ENCODE results near the gene KLRF2. TPM values are rescaled to one million over a fixed set of nuclear protein-coding genes. Genes with fewer than 3 reads are reported as not detected.
"Not testable (repeated sequence)": the region's sequence is repeated elsewhere in the genome, so short reads cannot be mapped to it uniquely, and the experiment has no call there.

The KLRF2 gene
- not detected for total RNA-seq

- POLR2A ChIA-PET, result no interaction called here
- CTCF ChIA-PET, result no interaction called here
These were observed at the start of gene KLRF2 for GRCh38 chr12:9881246-9881645. Gene KLRF2 (plus strand): TSS chr12:9881489. CDS start chr12:9881596, 107 bp downstream.

GRCh38 chr12:9831720-9832119 lies 49.6 kb upstream of the KLRF2 start:
- POLR2A ChIA-PET, result no interaction called here
- CTCF ChIA-PET, result no interaction called here

- CTCF ChIA-PET, result no interaction called here
- POLR2A ChIA-PET, result no interaction called here
These were observed 37.9 kb upstream of the KLRF2 start for GRCh38 chr12:9843407-9843806.

- POLR2A ChIA-PET, result no interaction called here
- CTCF ChIA-PET, result interaction anchor here (1.0 kb wide), 1 partner anchor 18 kb away, joined by 4 read pairs; no protein-coding TSS in a partner anchor
These were observed 32.4 kb upstream of the KLRF2 start for GRCh38 chr12:9848899-9849298.

GRCh38 chr12:9851050-9851449 lies 30.2 kb upstream of the KLRF2 start:
- ChIA-PET CTCF (no interaction called here), POLR2A (no interaction called here)

- POLR2A ChIA-PET, result no interaction called here
- CTCF ChIA-PET, result interaction anchor here (0.6 kb wide), 1 partner anchor 100 kb away, joined by 3 read pairs; no protein-coding TSS in a partner anchor
These were observed 29.4 kb upstream of the KLRF2 start for GRCh38 chr12:9851927-9852326.

GRCh38 chr12:9856151-9856550 lies 25.1 kb upstream of the KLRF2 start:
- CTCF ChIA-PET, result interaction anchor here (1.3 kb wide), 1 partner anchor 42 kb away, joined by 3 read pairs; no protein-coding TSS in a partner anchor
- POLR2A ChIA-PET, result no interaction called here

- CTCF ChIA-PET, result interaction anchor here (1.3 kb wide), 1 partner anchor 43 kb away, joined by 3 read pairs; no protein-coding TSS in a partner anchor
- POLR2A ChIA-PET, result no interaction called here
These were observed 24.4 kb upstream of the KLRF2 start for GRCh38 chr12:9856894-9857293.

- ChIA-PET POLR2A (no interaction called here), CTCF (no interaction called here)
These were observed 23.2 kb upstream of the KLRF2 start for GRCh38 chr12:9858135-9858534.

GRCh38 chr12:9864913-9865675 lies 16.2 kb upstream of the KLRF2 start:
- ChIA-PET POLR2A (interaction anchor here (0.7 to 3.3 kb wide), 4 partner anchors 35 to 211 kb away, joined by 3 to 21 read pairs (median 7); no protein-coding TSS in a partner anchor), CTCF (interaction anchor here (0.8 kb wide), 1 partner anchor 123 kb away, joined by 4 read pairs; no protein-coding TSS in a partner anchor)

GRCh38 chr12:9866860-9867269 lies 14.4 kb upstream of the KLRF2 start:
- CTCF ChIA-PET, result interaction anchor here (0.8 to 1.3 kb wide), 2 partner anchors 18 to 69 kb away, joined by 3 to 4 read pairs; no protein-coding TSS in a partner anchor
- POLR2A ChIA-PET, result interaction anchor here (1.1 to 3.3 kb wide), 3 partner anchors 106 to 112 kb away, joined by 4 to 21 read pairs (median 7); partner anchors contain the start of gene CD69

GRCh38 chr12:9867531-9867930 lies 13.8 kb upstream of the KLRF2 start:
- CTCF ChIA-PET, result interaction anchor here (0.8 to 1.3 kb wide), 2 partner anchors 18 to 70 kb away, joined by 3 to 4 read pairs; no protein-coding TSS in a partner anchor
- POLR2A ChIA-PET, result interaction anchor here (1.0 to 3.3 kb wide), 4 partner anchors 106 to 198 kb away, joined by 3 to 21 read pairs (median 5); partner anchors contain the start of genes CD69 and CLEC2D

- POLR2A ChIA-PET, result interaction anchor here (0.7 to 3.3 kb wide), 4 partner anchors 111 to 686 kb away, joined by 3 to 21 read pairs (median 3); partner anchors contain the start of gene CLEC2D
- CTCF ChIA-PET, result no interaction called here
These were observed 12.9 kb upstream of the KLRF2 start for GRCh38 chr12:9868311-9868801.

- ChIA-PET CTCF (no interaction called here), POLR2A (interaction anchor here (0.7 to 3.3 kb wide), 4 partner anchors 111 to 685 kb away, joined by 3 to 21 read pairs (median 4); no protein-coding TSS in a partner anchor)
These were observed 12.4 kb upstream of the KLRF2 start for GRCh38 chr12:9868951-9869306.

GRCh38 chr12:9869307-9870161 lies 11.8 kb upstream of the KLRF2 start, which contains the start of gene CLEC2B:
Gene CLEC2B (minus strand): TSS chr12:9869354.
- ChIA-PET CTCF (no interaction called here), POLR2A (interaction anchor here (1.0 kb wide), 1 partner anchor 111 kb away, joined by 5 read pairs; no protein-coding TSS in a partner anchor)

- CTCF ChIA-PET, result no interaction called here
- POLR2A ChIA-PET, result no interaction called here
These were observed 10.9 kb upstream of the KLRF2 start for GRCh38 chr12:9870286-9870866.

GRCh38 chr12:9872162-9872561 lies 9.1 kb upstream of the KLRF2 start:
- ChIA-PET CTCF (interaction anchor here (0.7 to 1.6 kb wide), 4 partner anchors 24 to 129 kb away, joined by 3 to 6 read pairs (median 3); no protein-coding TSS in a partner anchor), POLR2A (no interaction called here)

GRCh38 chr12:9872742-9873141 lies 8.5 kb upstream of the KLRF2 start:
- CTCF ChIA-PET, result interaction anchor here (1.6 kb wide), 1 partner anchor 74 kb away, joined by 6 read pairs; no protein-coding TSS in a partner anchor

GRCh38 chr12:9876120-9876519 lies 5.2 kb upstream of the KLRF2 start:
- CTCF ChIA-PET, POLR2A ChIA-PET: not testable (repeated sequence)

More at GRCh38 chr12:9872742-9873141, 8.5 kb upstream of the KLRF2 start:
- POLR2A ChIA-PET, result interaction anchor here (0.6 kb wide), 1 partner anchor 77 kb away, joined by 3 read pairs; no protein-coding TSS in a partner anchor

Data from activated CD8-positive, alpha-beta memory T cell treated with anti-CD3 and anti-CD28 coated beads for 36 hours (primary cell).